Ovary (tissue), 3 donors: ENCODE measurements around the gene RASA3.

ENCODE experiments used
- POLR2A ChIP-seq: fragments of 450-650 bp; IDR thresholded peaks from one replicate; pipeline ENCODE4 v1.6.1; 2017; ENCODE audit warnings: antibody characterized with exemption, mild to moderate bottlenecking, moderate library complexity
- TF ChIP-seq, protein P1 (sequence below), 3 donors: fragments of 450-650 bp in 2 of 3; fragments of 200-600 bp in 1 of 3; IDR thresholded peaks; one replicate each; pipeline versions ENCODE4 v1.5.1 to v1.8.0; 2016 to 2022; ENCODE audit warnings: antibody characterized with exemption in 3 of 3, mild to moderate bottlenecking in 1 of 3
- donor health status: DM: no; HTN: no; CAD: no.

DNA sequence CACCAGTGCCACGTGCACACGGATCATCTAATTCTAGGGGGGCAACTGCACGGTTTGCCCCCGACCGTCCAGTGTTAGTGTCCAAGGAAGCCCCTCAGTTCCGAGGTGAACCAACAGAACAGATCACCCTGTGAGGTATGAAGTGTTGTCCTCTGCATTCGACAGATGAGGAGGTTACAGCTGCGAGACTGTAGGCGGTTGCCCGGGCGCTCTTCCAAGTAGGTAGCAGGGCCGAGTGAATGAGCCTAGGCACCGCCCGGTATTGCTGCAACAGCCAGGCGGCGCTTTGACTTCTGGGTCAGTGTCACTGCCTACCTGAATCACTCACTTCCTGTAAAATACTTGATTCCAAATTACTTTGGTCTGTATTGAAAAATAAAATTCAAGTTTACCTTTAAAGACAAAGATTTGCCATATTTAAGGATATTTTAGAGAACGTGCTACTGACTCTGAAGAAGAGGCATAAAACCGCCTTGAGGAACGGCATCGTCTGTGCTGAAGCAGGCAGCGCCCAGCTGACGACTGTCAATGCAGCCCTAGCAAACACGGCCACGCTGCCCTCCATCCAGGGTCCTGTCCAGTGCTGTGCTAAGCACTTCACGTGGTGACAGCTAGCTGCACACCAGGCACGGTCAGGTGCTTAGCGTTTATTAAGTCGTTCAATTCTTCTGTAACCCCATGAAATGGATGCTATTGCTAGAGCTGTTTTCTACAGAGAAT is 19.3 kb upstream of the RASA3 start:
- TF ChIP-seq, protein P1, sequence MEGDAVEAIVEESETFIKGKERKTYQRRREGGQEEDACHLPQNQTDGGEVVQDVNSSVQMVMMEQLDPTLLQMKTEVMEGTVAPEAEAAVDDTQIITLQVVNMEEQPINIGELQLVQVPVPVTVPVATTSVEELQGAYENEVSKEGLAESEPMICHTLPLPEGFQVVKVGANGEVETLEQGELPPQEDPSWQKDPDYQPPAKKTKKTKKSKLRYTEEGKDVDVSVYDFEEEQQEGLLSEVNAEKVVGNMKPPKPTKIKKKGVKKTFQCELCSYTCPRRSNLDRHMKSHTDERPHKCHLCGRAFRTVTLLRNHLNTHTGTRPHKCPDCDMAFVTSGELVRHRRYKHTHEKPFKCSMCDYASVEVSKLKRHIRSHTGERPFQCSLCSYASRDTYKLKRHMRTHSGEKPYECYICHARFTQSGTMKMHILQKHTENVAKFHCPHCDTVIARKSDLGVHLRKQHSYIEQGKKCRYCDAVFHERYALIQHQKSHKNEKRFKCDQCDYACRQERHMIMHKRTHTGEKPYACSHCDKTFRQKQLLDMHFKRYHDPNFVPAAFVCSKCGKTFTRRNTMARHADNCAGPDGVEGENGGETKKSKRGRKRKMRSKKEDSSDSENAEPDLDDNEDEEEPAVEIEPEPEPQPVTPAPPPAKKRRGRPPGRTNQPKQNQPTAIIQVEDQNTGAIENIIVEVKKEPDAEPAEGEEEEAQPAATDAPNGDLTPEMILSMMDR (IDR thresholded peaks at IDR 0.05) = no peak
- TF ChIP-seq POLR2A = no peak
